ENCODE results near the gene ARHGAP20.

- TF ChIP-seq CTCF (conservative IDR thresholded peaks at IDR 0.05; ENCODE audit: low read length) (no peak), EZH2phosphoT487 (IDR thresholded peaks at IDR 0.05; ENCODE audit: borderline replicate concordance, low read depth, low read length) (no peak)
These were observed 8.4 kb upstream of the ARHGAP20 start for GRCh38 chr11:110720431-110721275.
